Neural progenitor cell (in vitro differentiated cells): ENCODE measurements around the gene PLEKHJ1.

ENCODE experiments used
- CTCF ChIP-seq: fragments of 200-600 bp; sonication (generic); IDR thresholded peaks from 2 replicates; pipeline ENCODE4 v1.5.1; 2017; ENCODE audit warnings: antibody characterized with exemption, mild to moderate bottlenecking
- EZH2 ChIP-seq: fragments of 200-600 bp; sonication (generic); IDR thresholded peaks from 2 replicates; pipeline ENCODE4 v1.6.1; 2017; ENCODE audit warnings: antibody characterized with exemption, mild to moderate bottlenecking, moderate library complexity
- EZH2phosphoT487 ChIP-seq: fragments of 200-600 bp; sonication (generic); IDR thresholded peaks from 2 replicates; pipeline ENCODE4 v1.6.1; 2017; ENCODE audit warnings: antibody characterized with exemption

- peak; percentile 67 for TF ChIP-seq EZH2
- no peak for TF ChIP-seq CTCF
- TF ChIP-seq EZH2phosphoT487, result peak; percentile 39
Measured at GRCh38 chr19:2282062-2282861, 46.1 kb upstream of the PLEKHJ1 start, which contains the start of gene PEAK3.
